NCI-H187 (cell line): ENCODE data around the gene HSF4.
"Not testable (repeated sequence)": the region's sequence is repeated elsewhere in the genome, so short reads cannot be mapped to it uniquely, and the experiment has no call there.

Source experiments
- DNase-seq, 2 experiments: peaks; one replicate each; lab custom pipeline; 2025; lab: John Stamatoyannopoulos, UW

Gene HSF4

DNA sequence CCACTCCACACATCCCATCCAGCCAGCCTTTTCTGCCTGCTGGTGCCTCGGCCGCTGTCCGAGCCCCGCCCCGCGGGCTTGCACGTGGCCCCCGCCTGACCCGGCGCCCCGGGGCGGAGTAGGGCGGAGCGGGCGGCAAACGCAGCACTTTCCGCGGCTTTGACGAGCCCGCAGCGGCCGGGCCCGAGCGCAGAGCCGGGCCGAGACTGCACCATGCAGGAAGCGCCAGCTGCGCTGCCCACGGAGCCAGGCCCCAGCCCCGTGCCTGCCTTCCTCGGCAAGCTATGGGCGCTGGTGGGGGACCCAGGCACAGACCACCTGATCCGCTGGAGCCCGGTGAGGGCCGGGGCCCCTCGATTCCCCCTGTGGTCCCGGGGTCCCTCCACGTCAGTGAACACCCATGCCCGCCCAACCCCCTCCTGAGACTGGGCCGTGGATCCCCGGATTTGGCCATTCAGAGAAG is at the start of gene HSF4:
HSF4 (plus strand) TSS at position 147 of the 463 bp plus-strand sequence; CDS start at position 214, 67 bp downstream.
- DNase-seq = no peak

- DNase-seq = no peak
These were observed 49.8 kb upstream of the HSF4 start for GRCh38 chr16:67114793-67115192.

- DNase-seq = no peak
These were observed 48.9 kb upstream of the HSF4 start for GRCh38 chr16:67115639-67116038.

GRCh38 chr16:67116388-67117311 is 47.9 kb upstream of the HSF4 start:
- no peak for DNase-seq

DNA sequence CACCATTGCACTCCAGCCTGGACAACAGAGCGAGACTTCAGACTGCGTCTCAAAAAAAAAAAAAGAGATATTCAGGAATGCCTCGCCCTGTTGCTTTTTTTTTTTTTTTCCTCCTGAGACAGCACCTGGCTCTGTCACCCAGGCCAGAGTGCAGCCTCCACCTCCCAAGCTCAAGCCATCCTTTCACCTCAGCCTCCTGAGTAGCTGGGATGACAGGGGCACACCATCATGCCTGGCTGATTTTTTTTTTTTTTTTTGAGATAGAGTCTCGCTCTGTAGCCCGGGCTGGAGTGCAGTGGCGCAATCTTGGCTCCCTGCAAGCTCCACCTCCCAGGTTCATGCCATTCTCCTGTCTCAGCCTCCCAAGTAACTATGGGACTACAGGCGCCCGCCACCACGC is 46.8 kb upstream of the HSF4 start:
- DNase-seq = no peak

- no peak for DNase-seq
These were observed 44.5 kb upstream of the HSF4 start for GRCh38 chr16:67120025-67120424.

DNA sequence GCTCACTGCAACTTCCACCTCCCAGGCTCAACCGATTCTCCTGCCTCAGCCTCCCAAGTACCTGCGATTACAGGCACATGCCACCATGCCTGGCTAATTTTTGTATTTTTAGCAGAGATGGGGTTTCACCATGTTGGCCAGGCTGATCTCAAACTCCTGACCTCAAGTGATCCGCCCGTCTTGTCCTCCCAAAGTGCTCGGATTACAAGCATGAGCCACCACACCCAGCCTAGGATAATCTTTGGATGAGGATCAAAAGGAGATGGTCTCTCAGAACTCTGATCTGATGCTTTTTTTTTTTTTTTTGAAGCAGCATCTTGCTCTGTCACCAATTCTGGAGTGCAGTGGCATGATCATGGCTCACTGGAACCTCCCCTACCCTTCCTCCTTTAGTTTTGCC is 41.7 kb upstream of the HSF4 start:
- DNase-seq = not testable (repeated sequence)

- DNase-seq = no peak
These were observed 36.1 kb upstream of the HSF4 start for GRCh38 chr16:67128417-67128816.

- DNase-seq = no peak
These were observed 35.7 kb upstream of the HSF4 start for GRCh38 chr16:67128887-67129286.

DNA sequence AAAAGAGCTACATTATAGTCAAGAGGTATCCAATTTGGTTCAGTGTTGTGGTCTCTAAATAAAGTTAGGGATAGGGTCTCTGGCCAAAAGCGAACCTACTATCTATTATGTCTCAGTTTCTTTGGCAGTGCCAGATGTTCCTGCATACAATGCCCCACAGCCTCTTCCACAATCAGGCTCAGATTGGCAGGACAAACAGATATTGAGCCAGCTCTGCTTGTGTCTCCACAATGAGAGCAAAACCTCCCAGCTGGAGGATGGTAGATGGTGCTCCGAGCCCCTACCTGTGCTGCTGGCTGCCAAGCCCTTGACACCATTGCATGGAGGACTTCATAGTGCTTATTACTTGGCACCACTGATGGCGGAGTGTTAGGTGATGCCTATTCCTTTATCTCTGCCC is 35.1 kb upstream of the HSF4 start:
- no peak for DNase-seq

DNA sequence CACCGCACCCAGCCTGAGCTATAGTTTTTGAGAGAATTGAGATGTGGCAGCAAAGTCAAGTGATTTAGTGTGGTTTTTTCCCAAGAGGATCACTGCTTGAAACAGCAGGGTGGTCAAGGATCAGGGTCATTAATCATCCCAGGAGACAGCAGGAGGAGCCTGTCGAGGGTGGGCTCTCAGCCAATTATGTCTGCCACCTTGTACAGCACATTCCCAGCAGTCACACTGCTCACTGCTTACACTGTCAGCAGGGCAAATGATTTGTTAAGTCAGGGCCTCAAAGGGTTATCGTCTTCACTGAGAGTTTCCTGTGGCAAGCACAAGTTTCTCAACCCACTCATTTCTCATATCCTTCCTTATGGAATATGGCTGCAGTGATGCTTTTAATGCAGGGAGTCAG is 26.9 kb upstream of the HSF4 start:
- no peak for DNase-seq

DNA sequence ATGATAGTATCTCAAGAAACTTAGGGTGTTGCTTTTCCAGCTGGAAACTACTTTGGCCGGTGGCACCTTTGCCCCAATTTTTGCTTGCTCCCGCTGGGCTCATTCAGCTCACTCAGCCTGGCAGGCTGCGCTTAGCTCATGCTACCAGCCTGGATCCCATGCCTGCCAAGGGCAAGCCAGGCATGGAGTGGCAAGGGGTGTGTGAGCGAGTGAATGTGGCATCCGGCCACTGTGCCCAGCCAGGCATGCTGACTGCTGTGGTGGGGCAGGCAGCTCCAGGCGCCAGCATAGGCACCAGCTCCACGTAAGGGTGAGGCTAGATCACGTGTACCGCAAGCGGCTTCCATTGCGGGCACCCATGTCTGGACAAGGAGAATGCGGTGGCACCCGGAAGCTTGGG is 23.2 kb upstream of the HSF4 start:
- no peak for DNase-seq

DNA sequence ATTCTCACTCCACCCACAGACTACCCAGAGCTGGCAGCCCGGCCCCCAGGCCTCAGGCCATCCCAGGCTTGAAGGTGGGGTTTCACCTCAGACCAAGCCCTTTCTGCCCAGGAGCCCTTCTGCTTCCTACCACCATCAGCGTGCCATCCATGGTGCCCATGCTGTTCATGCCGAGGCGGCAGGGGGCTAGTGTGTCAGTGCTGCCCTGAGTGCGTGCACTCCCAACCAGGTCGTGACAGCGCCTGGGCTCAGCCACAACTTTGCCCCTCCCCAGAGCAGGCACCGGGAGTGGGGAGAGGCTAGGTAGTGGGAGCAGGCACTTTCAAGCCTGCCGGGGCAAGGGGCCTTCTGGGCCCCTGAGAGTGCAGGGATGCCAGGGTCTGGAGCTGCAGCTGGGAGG is 22.2 kb upstream of the HSF4 start:
- no peak for DNase-seq

DNA sequence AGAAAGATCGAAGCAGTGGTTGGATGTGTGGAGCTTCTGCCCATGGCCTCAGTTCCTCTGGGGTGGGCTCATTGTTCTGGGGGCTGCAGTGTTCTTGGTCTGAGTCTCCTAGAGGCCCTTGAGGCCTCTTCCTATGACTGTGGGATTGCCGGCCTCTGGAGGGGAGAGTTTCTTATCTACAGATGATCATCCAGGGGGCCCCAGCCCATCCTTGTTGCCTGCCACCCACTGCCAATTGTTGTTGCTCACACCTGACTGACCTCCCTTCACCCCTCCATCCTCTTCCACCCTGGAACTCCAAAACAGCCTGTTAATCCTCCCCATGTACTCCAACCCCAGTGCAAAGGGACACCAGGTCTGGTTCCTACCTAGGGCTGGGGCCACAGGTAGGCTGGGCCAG is 19.6 kb upstream of the HSF4 start:
- DNase-seq = no peak

- no peak for DNase-seq
These were observed 18.8 kb upstream of the HSF4 start for GRCh38 chr16:67145746-67146145.

DNA sequence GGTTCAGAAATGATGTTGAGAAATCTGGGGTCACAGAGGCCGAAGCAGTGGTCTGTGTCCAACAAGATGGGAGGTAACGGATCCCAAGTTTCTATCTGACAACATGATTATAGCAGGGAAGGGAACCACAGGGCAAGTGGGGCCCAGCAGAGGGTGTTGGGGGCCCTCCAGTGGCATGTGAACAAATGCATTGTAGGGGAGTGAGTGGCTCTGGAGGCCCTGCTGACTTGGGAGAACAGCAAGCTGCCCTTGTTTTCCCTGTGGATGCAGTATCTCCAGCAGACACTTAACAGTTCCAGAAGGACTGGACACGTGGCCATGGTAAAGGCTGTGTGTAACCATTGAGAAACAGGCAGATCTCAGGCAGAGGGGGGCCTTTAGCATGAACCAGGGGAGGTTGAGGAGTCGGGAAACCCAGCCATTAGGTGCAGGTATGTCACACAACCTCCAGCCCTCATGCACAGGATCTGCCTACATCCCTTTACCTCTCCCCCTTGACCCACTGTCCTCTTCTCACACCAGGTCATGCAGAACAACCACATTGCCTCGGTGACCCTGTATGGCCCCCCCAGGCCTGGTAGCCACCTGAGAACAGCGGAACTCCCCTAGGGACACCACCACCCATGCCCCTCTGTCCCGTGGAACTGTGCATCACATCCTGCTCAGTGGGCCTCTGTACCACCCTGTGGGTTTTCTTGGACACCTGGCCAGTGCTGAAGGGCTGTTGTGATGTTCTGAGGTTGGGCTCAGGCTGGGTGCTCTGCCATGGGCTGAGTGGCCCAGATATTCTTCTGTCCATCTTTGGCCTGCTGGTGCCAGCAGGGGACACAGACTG is 17.8 kb upstream of the HSF4 start:
- DNase-seq = no peak

DNA sequence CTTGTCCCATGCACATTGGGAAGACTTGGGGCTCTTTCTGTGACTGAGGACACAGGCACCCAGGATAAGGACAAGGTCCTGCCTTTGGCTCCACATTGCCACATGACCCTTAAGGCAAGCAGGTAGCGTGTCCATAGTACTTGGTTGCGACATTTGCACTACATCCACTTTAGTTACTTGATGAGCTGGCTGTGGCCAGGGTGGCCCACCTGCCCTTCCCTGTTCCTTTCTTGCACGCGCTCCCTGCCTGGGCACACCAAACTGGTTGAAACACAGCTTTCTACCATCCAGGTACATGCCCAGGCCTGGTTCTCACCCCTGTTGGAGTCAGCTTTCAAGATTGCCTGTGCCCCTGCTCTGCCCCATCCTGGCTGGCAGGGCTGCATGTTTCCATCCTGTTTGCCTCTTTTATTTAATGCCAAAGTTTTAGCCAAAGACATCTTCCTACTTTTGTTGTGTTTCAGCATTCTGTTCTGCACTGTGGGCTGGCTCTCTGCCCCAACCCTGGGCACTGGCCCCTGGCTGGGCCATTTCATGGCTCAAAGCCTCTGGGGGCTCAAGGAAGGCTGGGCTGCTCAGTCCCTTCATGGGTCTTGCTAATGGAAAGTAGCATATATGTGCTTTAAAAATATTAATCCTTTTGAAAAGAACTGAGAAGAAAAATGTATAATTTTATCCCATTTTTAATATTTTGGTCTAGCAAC is 17.0 kb upstream of the HSF4 start:
- DNase-seq = no peak

DNA sequence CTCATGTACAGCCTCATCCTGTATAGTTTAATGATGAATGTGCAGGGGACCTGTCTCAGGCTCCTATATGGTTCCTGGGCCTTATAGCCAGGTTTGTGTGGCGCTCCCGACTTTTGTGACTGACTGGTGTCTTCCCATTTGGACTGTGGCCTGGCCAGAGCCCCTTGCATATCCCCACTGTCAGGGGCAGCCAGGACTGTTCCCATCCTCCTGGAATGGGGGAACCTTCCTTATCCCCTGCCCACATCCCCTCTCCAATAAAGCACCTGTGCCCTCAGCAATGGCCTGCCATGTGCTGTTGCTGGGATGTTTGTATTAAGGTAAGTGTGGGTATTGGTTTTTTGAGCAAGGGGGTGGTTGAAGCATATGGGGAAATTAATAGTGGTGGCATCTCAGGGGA is 16.3 kb upstream of the HSF4 start:
- DNase-seq = no peak

DNA sequence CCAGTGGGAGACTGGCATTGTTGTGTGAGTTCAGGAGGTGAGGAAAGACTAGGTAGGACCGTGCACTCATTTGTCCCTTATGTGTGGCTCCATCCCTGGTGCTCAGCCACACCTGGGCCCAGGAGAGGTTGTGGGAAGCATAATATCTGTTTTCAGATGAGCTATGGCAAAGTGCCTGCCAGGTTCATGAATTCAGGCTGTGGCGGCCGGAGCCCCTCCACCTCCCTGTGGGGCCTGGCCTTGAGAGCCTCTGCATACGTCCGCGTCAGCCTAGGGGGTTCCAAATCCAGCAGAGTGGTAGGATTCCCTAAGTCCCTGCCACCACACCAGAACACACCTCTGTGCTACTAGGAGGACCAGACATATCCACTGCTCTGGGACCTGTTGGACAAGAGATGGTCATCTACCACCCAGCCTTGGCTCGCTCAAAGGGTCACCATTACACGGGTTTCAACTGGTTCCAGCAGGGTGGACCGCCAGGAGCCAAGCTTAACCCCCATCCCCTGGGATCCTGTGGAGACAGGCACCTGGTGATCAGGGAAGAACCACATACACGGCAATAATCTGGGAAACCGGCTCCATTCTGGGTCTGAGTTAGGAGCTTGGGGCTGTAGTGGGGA is 15.8 kb upstream of the HSF4 start:
- DNase-seq = no peak

- DNase-seq = no peak
These were observed 15.1 kb upstream of the HSF4 start for GRCh38 chr16:67149276-67150046.
